ENCODE data around the gene PHF3.

Gene PHF3

GRCh38 chr6:63663147-63663955 is 27.7 kb downstream of the PHF3 start:
- no peak overlapping the region for H3K4me3 ChIP-seq (ENCODE audit: low read depth, low read length)
- TF ChIP-seq CTCF (IDR thresholded peaks at IDR 0.05; ENCODE audit: insufficient read depth, low read depth, low read length, missing control alignments): no peak
- DNase-seq (ENCODE audit: low read depth): no peak

- no peak overlapping the region for H3K4me3 ChIP-seq (ENCODE audit: low read depth, low read length)
- DNase-seq (ENCODE audit: low read depth): no peak
- TF ChIP-seq CTCF (IDR thresholded peaks at IDR 0.05; ENCODE audit: insufficient read depth, low read depth, low read length, missing control alignments): no peak
Measured at GRCh38 chr6:63663956-63664281, 28.3 kb downstream of the PHF3 start.

- DNase-seq (ENCODE audit: low read depth): no peak
- no peak for TF ChIP-seq CTCF (IDR thresholded peaks at IDR 0.05; ENCODE audit: insufficient read depth, low read depth, low read length, missing control alignments)
- H3K4me3 ChIP-seq (ENCODE audit: low read depth, low read length): no peak overlapping the region
Measured at GRCh38 chr6:63671098-63671754, 35.6 kb downstream of the PHF3 start.

- no peak for TF ChIP-seq CTCF (IDR thresholded peaks at IDR 0.05; ENCODE audit: insufficient read depth, low read depth, low read length, missing control alignments)
- DNase-seq (ENCODE audit: low read depth): peak; percentile 4
Measured at GRCh38 chr6:63672582-63673129, 37.1 kb downstream of the PHF3 start.

DNA sequence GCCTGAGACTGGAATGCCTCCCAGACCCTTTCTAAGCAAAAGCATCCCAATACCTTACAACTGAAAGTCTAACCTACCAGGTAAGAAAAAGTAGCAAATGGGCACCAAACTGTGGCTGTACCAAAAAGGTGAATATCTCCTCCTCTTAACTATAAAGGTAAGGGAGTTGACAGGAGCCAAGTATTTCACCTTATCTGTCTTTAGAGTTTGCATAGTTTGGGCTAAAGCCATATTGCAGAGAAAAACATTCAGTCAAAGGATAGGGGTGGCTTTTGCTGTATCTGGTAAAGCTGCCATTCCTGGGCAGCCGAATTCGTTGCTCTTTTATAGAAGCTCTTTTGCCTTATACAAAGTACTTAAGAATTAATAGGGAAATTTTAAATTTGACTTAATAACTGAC is 38.1 kb downstream of the PHF3 start:
- H3K4me3 ChIP-seq (ENCODE audit: low read depth, low read length): no peak overlapping the region
- no peak for TF ChIP-seq CTCF (IDR thresholded peaks at IDR 0.05; ENCODE audit: insufficient read depth, low read depth, low read length, missing control alignments)
- DNase-seq (ENCODE audit: low read depth): no peak

More at GRCh38 chr6:63672582-63673129, 37.1 kb downstream of the PHF3 start:
- no peak overlapping the region for H3K4me3 ChIP-seq (ENCODE audit: low read depth, low read length)

GRCh38 chr6:63674635-63675034 is 39.0 kb downstream of the PHF3 start:
- H3K4me3 ChIP-seq (ENCODE audit: low read depth, low read length): no peak overlapping the region
- DNase-seq (ENCODE audit: low read depth): no peak
- TF ChIP-seq CTCF (IDR thresholded peaks at IDR 0.05; ENCODE audit: insufficient read depth, low read depth, low read length, missing control alignments): no peak
